ENCODE results near the gene TBC1D8. TPM values are rescaled to one million over a fixed set of nuclear protein-coding genes. Genes with fewer than 3 reads are reported as not detected.

TBC1D8 gene
- total and polyA plus RNA-seq, 9 of the 15 experiments (the other 6 are each of a cell fraction or from before 2014, with no cell fraction given) = 0.36 to 1.3 (median 0.82) TPM

DNA sequence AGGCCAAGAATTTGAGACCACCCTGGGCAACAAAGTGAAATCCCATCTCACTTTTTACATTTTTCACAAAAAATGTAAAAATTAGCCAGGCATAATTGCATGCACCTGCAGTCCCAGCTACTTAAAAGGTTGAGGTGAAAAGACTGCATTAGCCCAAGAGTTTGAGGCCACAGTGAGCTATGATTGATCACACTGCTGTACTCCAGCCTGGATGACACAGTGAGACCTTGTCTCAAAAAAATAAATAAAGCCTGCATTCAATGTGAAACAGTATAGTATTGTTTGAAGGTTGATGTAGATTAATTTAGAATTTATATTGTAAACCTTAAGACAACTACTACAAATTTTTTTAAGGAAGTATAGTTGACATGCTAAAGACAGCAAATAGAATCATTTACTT is 53.5 kb downstream of the TBC1D8 start:
- FAIRE-seq = no peak
- Histone ChIP-seq H3K9me1 (ENCODE audit: control insufficient read depth, insufficient read depth, low read length) (no peaks in the 10 kb centered on the region), H3K4me2 (ENCODE audit: insufficient read depth, low read length) (no peak overlapping the region), H3K4me3 (no peak overlapping the region), H2AFZ (ENCODE audit: low read depth, low read length) (no peak overlapping the region), H3K9me3 (replicated peaks; ENCODE audit: control insufficient read depth, insufficient read depth, low read depth, low read length) (no peaks in the 10 kb centered on the region), H4K20me1 (replicated peaks; ENCODE audit: control insufficient read depth, insufficient read depth, low read length) (no peaks in the 10 kb centered on the region), H3K4me1 (replicated peaks in 1 of 2; ENCODE audit: control insufficient read depth in 2 of 2, insufficient read depth in 2 of 2, low read length in 2 of 2) (no peaks in the 10 kb centered on the region), H3K79me2 (ENCODE audit: control insufficient read depth, insufficient read depth, low read length) (no peaks in the 10 kb centered on the region), H3K9ac (ENCODE audit: insufficient read depth in 1 of 2, low read depth in 2 of 2, low read length in 2 of 2) (no peak overlapping the region), H3K36me3 (ENCODE audit: control insufficient read depth, insufficient read depth, low read length) (no peaks in the 10 kb centered on the region), H3K27ac (ENCODE audit: extremely low read depth, low read depth, low read length) (no peak overlapping the region), H3K27me3 (ENCODE audit: control insufficient read depth in 2 of 2, insufficient read depth in 2 of 2, low read length in 2 of 2) (peaks cover 0 to 3% of the 10 kb centered on the region in 2 experiments; a peak in 2 of 5 replicates)
- no peak for DNase-seq (ENCODE audit: extremely low read depth in 1 of 4, low spot score in 3 of 4)
- POLR2A ChIA-PET = no interaction called here
- CTCF ChIA-PET (ENCODE audit: low intra/inter-chr PET ratio) = no interaction called here
- no peak for ATAC-seq
- BruUV-seq (replicated peaks) = no TSS peak
- intact Hi-C loops (cut with micrococcal nuclease) (no loop called here), in situ Hi-C loops (cut with MboI) (no loop called here)
- TF ChIP-seq, protein P1, sequence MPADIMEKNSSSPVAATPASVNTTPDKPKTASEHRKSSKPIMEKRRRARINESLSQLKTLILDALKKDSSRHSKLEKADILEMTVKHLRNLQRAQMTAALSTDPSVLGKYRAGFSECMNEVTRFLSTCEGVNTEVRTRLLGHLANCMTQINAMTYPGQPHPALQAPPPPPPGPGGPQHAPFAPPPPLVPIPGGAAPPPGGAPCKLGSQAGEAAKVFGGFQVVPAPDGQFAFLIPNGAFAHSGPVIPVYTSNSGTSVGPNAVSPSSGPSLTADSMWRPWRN (IDR thresholded peaks at IDR 0.05; ENCODE audit: low read depth) = no peak
- TF ChIP-seq, protein P2, sequence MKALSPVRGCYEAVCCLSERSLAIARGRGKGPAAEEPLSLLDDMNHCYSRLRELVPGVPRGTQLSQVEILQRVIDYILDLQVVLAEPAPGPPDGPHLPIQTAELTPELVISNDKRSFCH (CRISPR knock-in tag; IDR thresholded peaks at IDR 0.05) = no peak
- TF ChIP-seq, protein P2 (tag; IDR thresholded peaks at IDR 0.05) = no peak
- no peak for TF ChIP-seq SMARCC2 (IDR thresholded peaks at IDR 0.05; ENCODE audit: low read depth)
- TF ChIP-seq, protein P3, sequence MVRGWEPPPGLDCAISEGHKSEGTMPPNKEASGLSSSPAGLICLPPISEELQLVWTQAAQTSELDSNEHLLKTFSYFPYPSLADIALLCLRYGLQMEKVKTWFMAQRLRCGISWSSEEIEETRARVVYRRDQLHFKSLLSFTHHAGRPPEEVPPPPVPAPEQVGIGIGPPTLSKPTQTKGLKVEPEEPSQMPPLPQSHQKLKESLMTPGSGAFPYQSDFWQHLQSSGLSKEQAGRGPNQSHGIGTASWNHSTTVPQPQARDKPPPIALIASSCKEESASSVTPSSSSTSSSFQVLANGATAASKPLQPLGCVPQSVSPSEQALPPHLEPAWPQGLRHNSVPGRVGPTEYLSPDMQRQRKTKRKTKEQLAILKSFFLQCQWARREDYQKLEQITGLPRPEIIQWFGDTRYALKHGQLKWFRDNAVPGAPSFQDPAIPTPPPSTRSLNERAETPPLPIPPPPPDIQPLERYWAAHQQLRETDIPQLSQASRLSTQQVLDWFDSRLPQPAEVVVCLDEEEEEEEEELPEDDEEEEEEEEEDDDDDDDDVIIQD (CRISPR knock-in tag; IDR thresholded peaks at IDR 0.05) = no peak
- no peak for TF ChIP-seq EP400 (IDR thresholded peaks at IDR 0.05)
- no peak for TF ChIP-seq MCM2 (IDR thresholded peaks at IDR 0.05; ENCODE audit: low read depth)
- TF ChIP-seq SIX5 (IDR thresholded peaks at IDR 0.05; ENCODE audit: borderline replicate concordance in 1 of 2, insufficient read depth in 1 of 2, low read depth in 1 of 2, low read length in 2 of 2) = no peak
- TF ChIP-seq, protein P4, sequence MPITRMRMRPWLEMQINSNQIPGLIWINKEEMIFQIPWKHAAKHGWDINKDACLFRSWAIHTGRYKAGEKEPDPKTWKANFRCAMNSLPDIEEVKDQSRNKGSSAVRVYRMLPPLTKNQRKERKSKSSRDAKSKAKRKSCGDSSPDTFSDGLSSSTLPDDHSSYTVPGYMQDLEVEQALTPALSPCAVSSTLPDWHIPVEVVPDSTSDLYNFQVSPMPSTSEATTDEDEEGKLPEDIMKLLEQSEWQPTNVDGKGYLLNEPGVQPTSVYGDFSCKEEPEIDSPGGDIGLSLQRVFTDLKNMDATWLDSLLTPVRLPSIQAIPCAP (CRISPR knock-in tag; IDR thresholded peaks at IDR 0.05; ENCODE audit: borderline replicate concordance) = no peak
- TF ChIP-seq, protein P5, sequence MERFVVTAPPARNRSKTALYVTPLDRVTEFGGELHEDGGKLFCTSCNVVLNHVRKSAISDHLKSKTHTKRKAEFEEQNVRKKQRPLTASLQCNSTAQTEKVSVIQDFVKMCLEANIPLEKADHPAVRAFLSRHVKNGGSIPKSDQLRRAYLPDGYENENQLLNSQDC (CRISPR knock-in tag; IDR thresholded peaks at IDR 0.05) = no peak
- no peak for TF ChIP-seq ATF7 (IDR thresholded peaks at IDR 0.05)

All from K562 (cell line).